HG03354 (cell line): ENCODE results near the gene FSD1L.
"Not testable (repeated sequence)": the region's sequence is repeated elsewhere in the genome, so short reads cannot be mapped to it uniquely, and the experiment has no call there.

Source experiments
- ATAC-seq: cut with Tn5 transposase; IDR thresholded peaks from one replicate; pipeline ENCODE4 v1.9.1; 2021; ENCODE audit warnings: mild to moderate bottlenecking; ENCODE audit not compliant: unreplicated experiment, poor library complexity, severe bottlenecking

FSD1L gene

GRCh38 chr9:105535920-105536668 lies 88.3 kb downstream of the FSD1L start:
- ATAC-seq: peak; percentile 72

GRCh38 chr9:105539452-105539851 lies 91.6 kb downstream of the FSD1L start:
- ATAC-seq: no peak

- ATAC-seq: peak; percentile 90
These were observed 94.0 kb downstream of the FSD1L start for GRCh38 chr9:105541838-105542237.

GRCh38 chr9:105554042-105554441 lies 106.2 kb downstream of the FSD1L start:
- ATAC-seq: no peak

- peak; percentile 96 for ATAC-seq
These were observed 110.2 kb downstream of the FSD1L start, which contains the start of gene FKTN for GRCh38 chr9:105557804-105558610. Gene FKTN, plus strand, starts transcription at chr9:105558131. Its CDS starts 16,902 bp downstream, at chr9:105575033.

- ATAC-seq: no peak
These were observed 124.6 kb downstream of the FSD1L start for GRCh38 chr9:105572455-105572854.

GRCh38 chr9:105579952-105580351 lies 132.1 kb downstream of the FSD1L start:
- ATAC-seq: not testable (repeated sequence)

GRCh38 chr9:105581550-105581949 lies 133.7 kb downstream of the FSD1L start:
- ATAC-seq: not testable (repeated sequence)

GRCh38 chr9:105593145-105593544 lies 145.3 kb downstream of the FSD1L start:
- ATAC-seq: no peak
